GM18517 (cell line): ENCODE results near the gene ABO.
"Not testable (repeated sequence)": the region's sequence is repeated elsewhere in the genome, so short reads cannot be mapped to it uniquely, and the experiment has no call there.

ENCODE experiments used
- ATAC-seq: cut with Tn5 transposase; IDR thresholded peaks from one replicate; pipeline ENCODE4 v1.9.1; 2021; ENCODE audit warnings: mild to moderate bottlenecking, moderate library complexity; ENCODE audit not compliant: unreplicated experiment

The ABO gene

DNA sequence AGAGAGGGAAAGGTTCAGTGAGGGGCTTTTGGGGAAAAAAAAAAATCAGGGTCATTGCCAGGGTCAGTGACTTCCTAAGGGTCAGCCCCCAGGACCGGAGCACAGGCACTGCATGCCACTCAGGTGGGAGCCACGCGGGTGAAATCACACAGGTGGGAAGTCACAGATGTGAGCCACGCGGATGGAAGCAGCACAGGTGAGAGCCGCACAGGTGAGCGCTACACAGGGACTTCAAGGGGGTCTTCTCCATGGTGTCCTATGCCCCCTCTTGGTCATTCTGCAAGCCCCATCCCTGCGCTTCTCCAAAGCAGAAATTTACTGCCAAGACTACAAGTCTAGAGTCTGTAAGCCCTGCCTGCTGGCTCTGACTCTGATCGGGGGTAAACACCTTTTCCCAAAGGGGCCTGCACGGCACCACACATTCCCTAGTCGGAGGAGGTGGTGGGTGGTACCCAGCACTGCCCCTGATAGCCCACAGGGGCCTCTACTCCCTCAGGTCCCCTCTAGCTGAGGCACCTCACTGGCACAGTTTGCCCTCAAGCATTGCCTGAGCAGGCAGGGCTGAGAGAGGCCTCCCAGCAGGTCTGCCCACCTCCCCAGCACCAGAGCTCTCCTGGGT lies 47.6 kb downstream of the ABO start:
- no peak for ATAC-seq

- ATAC-seq: no peak
Observed at GRCh38 chr9:133226219-133227171, 48.5 kb downstream of the ABO start.

- no peak for ATAC-seq
Observed at GRCh38 chr9:133225171-133226011, 49.6 kb downstream of the ABO start.

- no peak for ATAC-seq
Observed at GRCh38 chr9:133224762-133225161, 50.2 kb downstream of the ABO start.

DNA sequence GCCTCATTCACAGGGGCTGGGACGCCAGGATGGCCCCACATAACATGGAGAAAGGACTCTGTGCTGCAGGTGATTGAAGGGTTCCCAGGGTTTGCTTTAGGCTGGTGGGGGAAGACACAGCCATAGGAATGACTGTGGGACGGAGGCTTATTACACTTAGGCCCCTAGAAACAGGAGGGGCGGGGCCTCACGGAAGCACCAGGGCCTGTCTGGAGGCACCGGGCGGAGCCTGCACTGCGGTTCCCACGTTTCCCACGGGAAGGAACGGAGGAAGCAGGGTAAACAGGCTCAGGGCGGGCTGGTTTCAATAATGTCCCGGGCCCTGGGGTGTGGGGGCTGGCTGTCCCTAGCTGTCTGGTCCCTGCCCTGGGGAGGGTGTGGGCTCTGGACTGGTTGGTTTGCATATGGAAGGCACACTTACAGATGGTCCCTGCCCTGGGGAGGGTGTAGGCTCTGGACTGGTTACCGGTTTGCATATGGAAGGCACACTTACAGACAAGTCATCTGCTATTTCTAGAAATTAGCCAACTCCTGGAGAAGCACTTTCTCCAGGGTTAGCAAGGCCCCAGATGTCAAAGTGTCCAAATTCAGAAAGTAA lies 51.7 kb downstream of the ABO start:
- not testable (repeated sequence) for ATAC-seq

DNA sequence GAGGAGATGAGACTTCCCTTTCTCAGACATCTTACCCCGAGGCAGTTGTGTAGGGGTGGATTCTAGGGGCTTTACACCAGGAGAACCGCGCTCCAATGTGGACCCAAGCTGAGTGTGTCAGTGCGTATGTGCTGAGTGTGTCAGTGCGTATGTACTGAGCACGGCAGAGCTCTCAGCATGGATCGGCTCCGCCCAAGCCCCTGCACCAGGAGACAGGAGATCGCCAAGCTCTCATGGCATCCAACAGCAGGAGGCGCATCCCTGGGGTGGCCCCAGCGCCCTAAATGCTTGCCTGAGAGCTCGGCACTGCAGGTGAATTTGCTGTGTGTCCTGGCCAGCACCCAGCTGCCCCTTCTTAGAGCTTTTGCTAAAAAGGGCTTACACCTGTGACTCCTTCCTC lies 53.0 kb downstream of the ABO start:
- ATAC-seq: not testable (repeated sequence)

GRCh38 chr9:133221177-133221809 lies 53.7 kb downstream of the ABO start:
- ATAC-seq: no peak

GRCh38 chr9:133218049-133218975 lies 56.7 kb downstream of the ABO start:
- not testable (repeated sequence) for ATAC-seq

DNA sequence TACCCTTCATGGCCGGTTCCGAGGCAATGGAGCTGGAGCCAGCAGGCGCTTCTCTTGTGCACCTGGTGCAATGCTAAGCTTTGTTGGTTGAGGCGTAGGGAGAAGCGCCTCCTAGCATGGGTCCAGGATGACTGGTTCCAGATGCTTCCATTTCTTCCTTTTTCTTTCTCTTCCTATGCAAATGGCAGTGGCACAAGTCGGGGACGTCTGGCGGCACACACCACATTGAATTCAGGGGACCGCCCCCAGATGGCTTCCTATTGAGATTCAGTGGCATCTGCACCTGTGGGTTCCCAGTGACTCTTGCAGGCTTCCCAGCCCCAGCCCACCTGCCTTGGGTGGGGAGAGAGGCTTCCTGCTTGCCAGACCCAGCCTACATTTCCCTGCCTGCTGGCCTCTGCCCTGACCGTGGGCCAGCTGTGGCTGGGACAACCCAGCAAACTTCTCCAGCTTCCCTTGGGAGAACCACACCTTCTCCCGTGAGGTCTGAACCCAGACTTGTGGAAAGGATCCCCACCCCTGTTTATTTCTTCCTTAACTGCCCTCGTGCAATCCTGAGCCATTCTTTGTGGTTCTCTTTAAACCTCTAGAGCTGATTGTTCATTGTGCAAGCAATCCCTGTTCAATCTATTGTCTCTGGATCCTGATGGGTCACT lies 57.5 kb downstream of the ABO start:
- not testable (repeated sequence) for ATAC-seq

DNA sequence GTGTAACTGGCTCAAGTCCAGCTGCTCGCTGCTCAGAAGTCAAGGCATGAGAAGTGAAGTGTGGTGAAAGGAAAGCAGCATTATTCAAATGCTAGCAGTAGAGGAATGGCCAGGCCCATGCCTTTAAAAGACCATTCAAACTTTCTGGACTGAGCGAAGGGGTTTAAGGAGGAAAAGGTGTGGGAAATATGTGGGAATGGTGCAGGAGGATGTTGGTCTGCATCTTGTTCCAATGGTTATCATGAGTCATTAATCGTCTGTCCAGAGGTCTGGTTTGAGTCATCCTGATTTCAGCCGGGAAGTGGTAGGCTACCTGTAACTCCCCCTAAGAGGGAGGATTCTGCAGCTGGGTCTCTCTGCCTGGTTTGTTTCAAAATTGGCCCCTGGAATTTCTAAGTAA lies 60.7 kb downstream of the ABO start:
- not testable (repeated sequence) for ATAC-seq

GRCh38 chr9:133210609-133211008 lies 64.4 kb downstream of the ABO start:
- no peak for ATAC-seq

GRCh38 chr9:133210202-133210532 lies 64.8 kb downstream of the ABO start:
- no peak for ATAC-seq

DNA sequence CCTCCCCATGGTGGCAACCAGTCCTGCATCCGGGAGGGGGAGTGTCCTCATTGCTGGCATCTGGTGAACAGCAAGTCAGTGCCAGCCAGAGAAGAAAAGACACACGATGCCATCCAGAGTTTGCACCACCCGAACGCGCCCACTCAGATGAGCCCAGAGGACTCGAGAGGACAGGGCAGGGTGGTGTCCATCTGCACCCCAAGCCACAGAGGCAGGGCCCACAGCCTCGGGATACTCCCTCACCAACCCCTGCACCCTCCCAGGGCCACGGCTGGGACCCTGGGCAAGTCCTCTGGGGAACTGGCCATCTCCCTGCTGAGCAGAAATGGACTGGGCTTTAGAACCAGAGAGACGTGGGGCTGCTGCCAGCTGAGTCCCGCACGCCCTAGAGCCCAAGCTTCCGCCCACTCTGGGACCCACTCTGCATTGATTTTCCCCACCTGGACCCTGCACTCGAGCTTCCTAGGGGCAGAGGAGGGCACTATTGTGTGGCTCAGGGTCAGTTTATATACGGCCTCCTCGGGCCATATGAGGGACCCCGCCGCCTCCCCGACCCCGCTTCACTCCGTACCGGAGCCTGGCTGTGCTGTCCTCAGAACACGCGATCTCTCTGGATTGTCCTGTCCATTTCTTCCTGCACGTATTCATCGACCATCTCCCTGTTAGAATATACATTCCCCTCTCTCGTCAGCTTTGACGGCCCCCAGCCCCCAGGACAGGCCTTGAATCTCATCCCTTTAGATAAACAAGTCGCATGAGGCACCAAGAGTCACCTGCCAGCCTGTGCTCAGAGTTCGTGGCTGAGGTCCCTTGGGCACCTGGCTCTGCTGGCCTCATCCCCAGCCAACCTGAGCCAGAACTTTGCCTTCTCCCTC lies 65.4 kb downstream of the ABO start:
- ATAC-seq: not testable (repeated sequence)

DNA sequence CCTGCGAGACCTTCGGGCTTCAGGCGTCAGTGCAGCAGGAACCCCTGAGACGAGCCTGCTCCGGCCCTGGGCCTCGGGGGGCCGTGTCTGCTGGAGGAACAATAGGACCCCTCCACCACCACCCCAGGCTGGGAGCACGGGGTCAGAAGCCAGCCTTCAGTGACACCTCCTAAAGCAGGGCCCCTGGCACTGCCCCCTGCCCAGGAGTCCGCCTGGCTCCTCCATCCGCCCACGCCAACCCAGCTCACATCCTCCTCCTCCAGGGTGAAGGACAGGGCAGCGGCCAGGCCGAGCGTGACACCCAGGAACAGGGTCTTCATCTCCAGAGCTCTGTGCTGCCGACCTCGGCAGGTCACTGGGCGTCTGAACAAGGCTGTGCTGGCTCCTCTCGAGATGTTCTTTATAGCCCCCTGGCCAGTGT lies 66.1 kb downstream of the ABO start, which contains the start of gene OBP2B:
OBP2B (minus strand) TSS at position 371 of the 421 bp plus-strand sequence; CDS start at position 320, 51 bp downstream.
- ATAC-seq: not testable (repeated sequence)

GRCh38 chr9:133208171-133208879 lies 66.7 kb downstream of the ABO start:
- ATAC-seq: not testable (repeated sequence)

GRCh38 chr9:133207540-133208170 lies 67.3 kb downstream of the ABO start:
- no peak for ATAC-seq
